Natural killer cell treated with Interleukin-12 subunit alpha and Interleukin-12 subunit beta and Interleukin-15 and Interleukin-18, amount 100 ng/mL, for 72 hours (primary cell): ENCODE data around the gene AAMP. TPM values are rescaled to one million over a fixed set of nuclear protein-coding genes. Genes with fewer than 3 reads are reported as not detected.
"Not testable (repeated sequence)": the region's sequence is repeated elsewhere in the genome, so short reads cannot be mapped to it uniquely, and the experiment has no call there.

Source experiments
- ATAC-seq, 2 donors: fragments of 150-1000 bp; cut with Tn5 transposase in 1 of 2; sonication (Bioruptor Pico), chemical (Tn5 transposase) in 1 of 2; 2 replicates each; pipeline ENCODE4 v1.10.0; 2021
- DNase-seq: peaks from one replicate; pipeline ENCODE4 v3.0.0; 2022; ENCODE audit warnings: low spot score
- H3K27ac Mint-ChIP-seq, 2 donors: 1 replicate in 1 of 2; 2 replicates in 1 of 2; pipeline ENCODE4 v1.8.0; 2022; ENCODE audit warnings: mixed read lengths in 2 of 2, mild to moderate bottlenecking in 1 of 2, moderate library complexity in 1 of 2
- H3K27me3 Mint-ChIP-seq, 2 donors: 1 replicate in 1 of 2; 2 replicates in 1 of 2; pipeline ENCODE4 v1.8.0; 2022; ENCODE audit warnings: mixed read lengths in 2 of 2
- H3K36me3 Mint-ChIP-seq: one replicate; pipeline ENCODE4 v1.8.0; 2022; ENCODE audit warnings: mixed read lengths
- H3K4me1 Mint-ChIP-seq, 2 donors: 1 replicate in 1 of 2; 2 replicates in 1 of 2; pipeline ENCODE4 v1.8.0; 2022; ENCODE audit warnings: low read depth in 2 of 2, mixed read lengths in 2 of 2, mild to moderate bottlenecking in 1 of 2
- H3K4me3 Mint-ChIP-seq: one replicate; pipeline ENCODE4 v1.8.0; 2022; ENCODE audit warnings: mixed read lengths
- H3K9me3 Mint-ChIP-seq: 2 replicates; pipeline ENCODE4 v1.8.0; 2022; ENCODE audit warnings: mixed read lengths
- total RNA-seq, 2 donors: library from RNA; stranded (reverse); gene quantifications; one replicate each; pipeline ENCODE4 v1.2.3, GENCODE V29; 2022

The AAMP gene
- 100 to 1,000 TPM in 1 of 2 donors, 10 to 100 TPM in 1; 75.6 to 104 TPM for total RNA-seq

GRCh38 chr2:218269900-218270720 is at the start of gene AAMP, which contains the start of gene PNKD:
TSS of gene AAMP (minus strand) at chr2:218270137. CDS start at chr2:218270086, 51 bp downstream.
TSS of gene PNKD (plus strand) at chr2:218270519. CDS start at chr2:218270536, 17 bp downstream.
- Mint-ChIP-seq H3K4me1 (peaks cover 31 to 41% of the 10 kb centered on the region in 2 donors), H3K27me3 (no peaks in the 10 kb centered on the region), H3K9me3 (no peaks in the 10 kb centered on the region), H3K27ac (peak within 1 kb of the TSS; percentile 87), H3K4me3 (peak within 1 kb of the TSS; percentile 90), H3K36me3 (no peaks in the 10 kb centered on the region)
- peak; percentile 100 for DNase-seq
- ATAC-seq = peak; percentile 96 to 97

- peaks cover 15 to 23% of the 10 kb centered on the region in 2 donors for H3K4me1 Mint-ChIP-seq
- H3K27ac Mint-ChIP-seq = no peak overlapping the region
- H3K27me3 Mint-ChIP-seq = peaks cover 0 to 2% of the 10 kb centered on the region in 2 donors
- H3K36me3 Mint-ChIP-seq = no peaks in the 10 kb centered on the region
- ATAC-seq (no peak), DNase-seq (no peak)
- H3K4me3 Mint-ChIP-seq = no peak overlapping the region
- no peaks in the 10 kb centered on the region for H3K9me3 Mint-ChIP-seq
Measured at GRCh38 chr2:218318241-218318640, 48.3 kb upstream of the AAMP start.

- Mint-ChIP-seq H3K4me1 (peaks cover 15 to 23% of the 10 kb centered on the region in 2 donors), H3K27ac (no peak overlapping the region)
- no peak for ATAC-seq
Measured at GRCh38 chr2:218317835-218318234, 47.9 kb upstream of the AAMP start.

GRCh38 chr2:218317303-218317630 is 47.3 kb upstream of the AAMP start:
- H3K4me1 Mint-ChIP-seq = peaks cover 11 to 18% of the 10 kb centered on the region in 2 donors
- H3K36me3 Mint-ChIP-seq = no peaks in the 10 kb centered on the region
- H3K27me3 Mint-ChIP-seq = no peaks in the 10 kb centered on the region
- DNase-seq = no peak
- H3K27ac Mint-ChIP-seq = no peak overlapping the region
- no peak overlapping the region for H3K4me3 Mint-ChIP-seq
- ATAC-seq = no peak
- no peaks in the 10 kb centered on the region for H3K9me3 Mint-ChIP-seq

More at GRCh38 chr2:218317835-218318234, 47.9 kb upstream of the AAMP start:
- peaks cover 0 to 2% of the 10 kb centered on the region in 2 donors for H3K27me3 Mint-ChIP-seq
- no peaks in the 10 kb centered on the region for H3K9me3 Mint-ChIP-seq
- no peaks in the 10 kb centered on the region for H3K36me3 Mint-ChIP-seq
- no peak for DNase-seq
- no peak overlapping the region for H3K4me3 Mint-ChIP-seq

- Mint-ChIP-seq H3K27ac (no peak overlapping the region), H3K4me1 (peaks cover 9 to 17% of the 10 kb centered on the region in 2 donors)
Measured at GRCh38 chr2:218315397-218315796, 45.5 kb upstream of the AAMP start.

GRCh38 chr2:218314764-218315163 is 44.8 kb upstream of the AAMP start:
- H3K27ac Mint-ChIP-seq, DNase-seq, H3K9me3 Mint-ChIP-seq, ATAC-seq, H3K4me3 Mint-ChIP-seq, H3K36me3 Mint-ChIP-seq, H3K27me3 Mint-ChIP-seq: not testable (repeated sequence)
- H3K4me1 Mint-ChIP-seq = peaks cover 9 to 17% of the 10 kb centered on the region in 2 donors

More at GRCh38 chr2:218315397-218315796, 45.5 kb upstream of the AAMP start:
- no peak overlapping the region for H3K4me3 Mint-ChIP-seq
- no peaks in the 10 kb centered on the region for H3K27me3 Mint-ChIP-seq
- H3K9me3 Mint-ChIP-seq = no peaks in the 10 kb centered on the region
- DNase-seq (no peak), ATAC-seq (no peak)
- no peaks in the 10 kb centered on the region for H3K36me3 Mint-ChIP-seq

GRCh38 chr2:218313356-218313755 is 43.4 kb upstream of the AAMP start:
- Mint-ChIP-seq H3K27me3 (no peaks in the 10 kb centered on the region), H3K36me3 (no peaks in the 10 kb centered on the region), H3K27ac (no peak overlapping the region), H3K4me1 (peaks cover 9 to 17% of the 10 kb centered on the region in 2 donors), H3K9me3 (no peaks in the 10 kb centered on the region), H3K4me3 (no peak overlapping the region)
- DNase-seq = no peak
- ATAC-seq = no peak

- no peaks in the 10 kb centered on the region for H3K27me3 Mint-ChIP-seq
- peaks cover 9 to 13% of the 10 kb centered on the region in 2 donors for H3K4me1 Mint-ChIP-seq
- ATAC-seq = no peak
- H3K27ac Mint-ChIP-seq = peak overlapping the region in 1 of 2 donors; percentile 53
- no peaks in the 10 kb centered on the region for H3K36me3 Mint-ChIP-seq
- DNase-seq = no peak
- H3K9me3 Mint-ChIP-seq = no peaks in the 10 kb centered on the region
- no peak overlapping the region for H3K4me3 Mint-ChIP-seq
Measured at GRCh38 chr2:218312267-218312756, 42.4 kb upstream of the AAMP start.

GRCh38 chr2:218311541-218312266 is 41.8 kb upstream of the AAMP start:
- ATAC-seq = not testable (repeated sequence)

GRCh38 chr2:218310853-218311540 is 41.1 kb upstream of the AAMP start:
- ATAC-seq (no peak), DNase-seq (no peak)
- no peaks in the 10 kb centered on the region for H3K36me3 Mint-ChIP-seq
- H3K4me3 Mint-ChIP-seq = no peak overlapping the region
- H3K27ac Mint-ChIP-seq = no peak overlapping the region
- H3K9me3 Mint-ChIP-seq = no peaks in the 10 kb centered on the region
- no peaks in the 10 kb centered on the region for H3K27me3 Mint-ChIP-seq
- peaks cover 2 to 3% of the 10 kb centered on the region in 2 donors for H3K4me1 Mint-ChIP-seq

More at GRCh38 chr2:218311541-218312266, 41.8 kb upstream of the AAMP start:
- not testable (repeated sequence) for H3K4me3 Mint-ChIP-seq, H3K36me3 Mint-ChIP-seq, DNase-seq, H3K27me3 Mint-ChIP-seq, H3K9me3 Mint-ChIP-seq
- Mint-ChIP-seq H3K27ac (peak overlapping the region in 1 of 2 donors; percentile 53), H3K4me1 (peaks cover 7 to 10% of the 10 kb centered on the region in 2 donors)

- Mint-ChIP-seq H3K9me3 (no peaks in the 10 kb centered on the region), H3K36me3 (no peaks in the 10 kb centered on the region), H3K4me3 (no peak overlapping the region), H3K27ac (no peak overlapping the region), H3K4me1 (no peaks in the 10 kb centered on the region), H3K27me3 (no peaks in the 10 kb centered on the region)
- DNase-seq (no peak), ATAC-seq (peak in 1 of 2 donors; percentile 43)
Measured at GRCh38 chr2:218307415-218308090, 37.6 kb upstream of the AAMP start.

- H3K4me3 Mint-ChIP-seq = no peak overlapping the region
- DNase-seq (no peak), ATAC-seq (peak in 1 of 2 donors; percentile 32)
- peaks cover 3 to 5% of the 10 kb centered on the region in 2 donors for H3K4me1 Mint-ChIP-seq
- no peak overlapping the region for H3K27ac Mint-ChIP-seq
- H3K27me3 Mint-ChIP-seq = no peaks in the 10 kb centered on the region
- no peaks in the 10 kb centered on the region for H3K36me3 Mint-ChIP-seq
- no peaks in the 10 kb centered on the region for H3K9me3 Mint-ChIP-seq
Measured at GRCh38 chr2:218306184-218306920, 36.4 kb upstream of the AAMP start.
